Hepatocyte (in vitro differentiated cells): ENCODE results near the gene LRCH1.

Experiments
- CTCF ChIP-seq: fragments of 200-600 bp; sonication (generic); IDR thresholded peaks from 2 replicates; pipeline ENCODE4 v1.5.1; 2016; ENCODE audit warnings: antibody characterized with exemption, mild to moderate bottlenecking; ENCODE audit not compliant: poor library complexity
- EZH2 ChIP-seq: fragments of 200-600 bp; sonication (generic); IDR thresholded peaks from 2 replicates; pipeline ENCODE4 v1.6.1; 2016; ENCODE audit warnings: antibody characterized with exemption, mild to moderate bottlenecking, borderline replicate concordance
- EZH2phosphoT487 ChIP-seq: fragments of 200-600 bp; sonication (generic); IDR thresholded peaks from one replicate; pipeline ENCODE4 v1.6.1; 2018; ENCODE audit warnings: antibody characterized with exemption, mild to moderate bottlenecking, low read depth, moderate library complexity; ENCODE audit not compliant: unreplicated experiment, severe bottlenecking

DNA sequence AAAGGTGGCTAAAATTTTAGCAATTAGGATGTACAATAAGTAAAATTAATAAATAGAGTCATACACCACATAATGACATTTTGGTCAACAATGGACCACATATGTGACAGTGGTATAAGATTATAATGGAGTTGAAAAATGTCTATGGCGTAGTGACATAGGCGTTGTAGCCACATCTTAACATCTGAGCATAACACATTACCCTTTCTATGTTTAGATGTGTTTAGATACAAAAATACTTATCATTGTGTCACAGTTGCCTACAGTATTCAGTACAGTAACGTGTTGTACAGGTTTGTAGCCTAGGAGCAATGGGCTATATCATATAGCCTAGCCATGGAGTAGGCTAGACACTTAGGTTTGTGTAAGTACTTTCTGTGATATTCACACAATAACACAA lies 111.2 kb downstream of the LRCH1 start:
- TF ChIP-seq CTCF (no peak), EZH2 (no peak), EZH2phosphoT487 (no peak)
